ENCODE data around the gene LRRC74A.

- TF ChIP-seq ZBTB33 (IDR thresholded peaks at IDR 0.05; ENCODE audit: borderline replicate concordance, low read depth) = no peak
- TF ChIP-seq POLR2AphosphoS5 (IDR thresholded peaks at IDR 0.05; ENCODE audit: low read depth, low read length) = no peak
- TF ChIP-seq CTCF (IDR thresholded peaks at IDR 0.05) = no peak
- TF ChIP-seq RAD21 (IDR thresholded peaks at IDR 0.05; ENCODE audit: low read length) = no peak
- TF ChIP-seq RFX5 (IDR thresholded peaks at IDR 0.05; ENCODE audit: low read length) = no peak
- TF ChIP-seq, protein P1, sequence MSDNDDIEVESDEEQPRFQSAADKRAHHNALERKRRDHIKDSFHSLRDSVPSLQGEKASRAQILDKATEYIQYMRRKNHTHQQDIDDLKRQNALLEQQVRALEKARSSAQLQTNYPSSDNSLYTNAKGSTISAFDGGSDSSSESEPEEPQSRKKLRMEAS (IDR thresholded peaks at IDR 0.05; ENCODE audit: low read depth) = no peak
These were observed 32.9 kb upstream of the LRRC74A start for GRCh38 chr14:76793324-76793723.

Measured in SK-N-SH (cell line).